ENCODE results near the gene MB21D2.
"Not testable (repeated sequence)": the region's sequence is repeated elsewhere in the genome, so short reads cannot be mapped to it uniquely, and the experiment has no call there.

Gene MB21D2

DNA sequence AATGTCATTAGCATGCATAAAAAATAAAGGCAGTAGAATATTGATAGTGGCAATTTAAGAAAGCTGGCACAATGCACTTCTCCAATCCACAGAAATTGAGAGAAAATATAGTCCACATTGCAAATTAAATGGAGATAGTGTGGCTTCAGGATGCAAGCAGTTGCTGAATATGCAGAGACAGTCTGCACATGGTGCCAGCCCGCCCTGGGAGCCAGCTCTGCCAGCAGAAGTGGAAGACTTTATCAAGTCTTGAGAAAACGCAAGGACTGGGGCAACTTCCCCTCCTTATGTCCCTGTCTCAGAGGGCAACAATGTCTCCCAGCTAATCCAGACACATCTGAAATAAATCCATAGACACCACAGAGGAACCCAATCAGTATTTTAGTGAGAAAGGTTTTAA lies 57.2 kb downstream of the MB21D2 start:
- no peak for DNase-seq (ENCODE audit: low read depth, low spot score)

DNA sequence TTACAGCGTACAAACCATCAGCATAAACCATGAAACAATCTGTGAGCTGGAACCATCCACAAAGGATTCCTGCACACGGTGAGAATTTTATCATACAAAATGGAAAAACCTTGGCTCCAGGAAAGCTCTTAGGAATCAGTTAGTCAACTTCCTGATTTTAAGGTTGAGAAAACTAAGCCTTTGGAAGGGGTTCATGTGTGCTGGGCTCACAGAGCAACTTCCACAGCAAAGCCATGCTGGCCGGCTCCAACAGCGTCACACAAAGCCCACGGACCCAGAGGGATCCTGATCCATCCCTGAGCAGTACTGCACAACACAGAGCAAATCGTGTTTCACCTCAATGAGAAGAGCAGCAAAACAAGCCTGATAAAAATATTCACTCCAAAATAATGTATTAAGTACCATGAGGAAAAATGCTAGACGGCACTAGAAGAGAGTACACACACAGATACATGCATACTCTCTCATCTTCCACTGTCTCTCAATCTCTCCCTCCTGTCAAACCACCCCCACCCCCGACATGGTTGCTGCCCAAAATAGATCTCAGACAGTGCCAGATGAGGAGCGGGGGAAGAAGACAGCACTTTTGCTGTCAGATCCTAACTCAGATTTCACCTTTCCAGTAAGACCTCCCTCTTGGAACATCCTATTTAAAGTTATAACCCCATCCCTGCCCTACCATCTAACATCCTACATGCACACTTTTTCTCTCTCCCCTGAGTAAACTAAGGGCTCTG lies 58.6 kb downstream of the MB21D2 start:
- DNase-seq (ENCODE audit: low read depth, low spot score), result no peak

DNA sequence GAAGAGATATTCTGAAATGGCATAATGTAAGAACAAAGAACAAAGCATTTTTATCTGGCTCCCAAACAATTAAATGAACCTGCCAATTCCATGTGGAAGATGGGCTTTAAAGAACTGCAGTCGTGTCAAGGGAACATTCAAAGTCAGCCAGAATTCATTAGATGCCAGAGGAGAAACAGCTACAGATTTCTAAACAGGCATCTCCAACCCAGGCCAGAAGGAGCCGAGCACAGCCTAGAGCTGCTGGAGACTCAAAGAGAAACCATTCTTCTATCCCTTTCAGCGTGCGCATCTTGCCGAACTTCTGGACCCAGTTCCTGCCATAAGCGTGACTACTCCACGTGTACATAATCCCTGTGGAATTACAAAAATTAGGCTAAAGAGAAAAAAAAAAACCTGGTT lies 60.4 kb downstream of the MB21D2 start:
- no peak for DNase-seq (ENCODE audit: low read depth, low spot score)

DNA sequence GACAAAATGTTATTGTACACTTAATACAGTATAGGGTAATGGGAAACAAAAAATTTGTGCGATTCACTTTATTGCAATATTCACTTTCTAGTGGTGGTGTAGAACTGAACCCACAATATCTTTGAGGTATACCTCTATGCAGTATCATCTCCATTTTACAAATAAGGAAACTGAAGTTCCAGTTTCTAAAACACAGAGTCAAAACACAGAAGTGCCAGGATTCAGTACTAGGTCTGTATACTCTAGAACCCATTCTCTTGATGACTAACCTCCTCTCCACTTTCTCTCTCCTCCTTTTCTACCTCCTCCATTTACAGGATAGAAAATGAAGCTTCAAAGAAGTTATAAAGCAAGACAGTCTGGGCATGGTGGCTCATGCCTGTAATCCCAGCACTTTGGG lies 62.2 kb downstream of the MB21D2 start:
- no peak for DNase-seq (ENCODE audit: low read depth, low spot score)

DNA sequence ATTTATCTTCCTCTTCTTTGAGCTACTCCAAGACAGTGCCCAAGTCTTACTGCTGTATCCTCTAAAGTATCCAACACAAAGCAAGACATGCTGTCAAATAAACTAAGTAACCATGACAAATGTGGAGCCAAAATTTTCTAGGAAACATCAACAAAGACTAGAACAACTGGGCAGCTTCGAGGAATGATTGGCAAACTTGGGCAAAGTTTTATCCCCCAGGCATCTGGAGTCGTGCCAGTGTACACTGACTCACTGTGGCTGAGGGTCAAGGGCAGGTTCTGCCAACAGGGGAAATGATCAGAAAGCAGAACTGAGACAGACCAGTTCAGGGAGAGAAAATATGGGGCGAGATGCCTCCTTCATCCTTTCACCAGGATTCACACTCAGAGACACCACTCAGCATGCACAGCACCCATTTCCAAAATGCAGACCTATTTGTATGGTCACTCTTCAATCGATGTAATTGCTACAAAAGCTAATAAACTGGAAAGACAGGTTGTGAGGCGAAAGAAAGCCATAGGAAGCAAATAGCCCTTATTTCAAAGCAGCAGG lies 65.8 kb downstream of the MB21D2 start:
- peak; percentile 92 for DNase-seq (ENCODE audit: low read depth, low spot score)

DNA sequence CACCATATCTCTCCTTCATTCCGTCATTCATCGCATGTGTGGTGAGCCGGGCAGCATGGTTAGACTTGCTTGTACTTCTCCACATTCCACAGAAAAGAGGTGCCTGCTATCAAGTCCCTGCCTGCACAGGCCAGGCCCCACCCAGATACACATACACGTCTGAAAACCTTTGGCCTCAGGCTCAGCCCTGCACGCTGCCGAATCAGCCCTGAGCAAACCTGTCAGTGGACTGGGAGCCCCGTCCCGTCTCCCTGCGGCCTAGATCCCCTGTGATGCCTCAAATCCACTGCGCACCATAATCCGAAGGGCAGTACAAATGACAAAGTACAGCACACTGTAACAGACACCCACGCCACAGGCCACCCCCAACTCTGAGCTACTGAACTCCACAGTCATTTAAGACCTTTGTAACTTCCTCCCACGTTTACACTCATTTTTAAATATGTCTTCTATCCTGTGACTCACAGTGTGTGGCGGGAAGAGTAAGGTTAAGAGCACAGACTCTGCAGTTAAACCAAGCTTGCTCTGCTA lies 67.1 kb downstream of the MB21D2 start:
- DNase-seq (ENCODE audit: low read depth, low spot score), result peak; percentile 38

GRCh38 chr3:192849821-192850220 lies 67.8 kb downstream of the MB21D2 start:
- DNase-seq (ENCODE audit: low read depth, low spot score), result not testable (repeated sequence)

DNA sequence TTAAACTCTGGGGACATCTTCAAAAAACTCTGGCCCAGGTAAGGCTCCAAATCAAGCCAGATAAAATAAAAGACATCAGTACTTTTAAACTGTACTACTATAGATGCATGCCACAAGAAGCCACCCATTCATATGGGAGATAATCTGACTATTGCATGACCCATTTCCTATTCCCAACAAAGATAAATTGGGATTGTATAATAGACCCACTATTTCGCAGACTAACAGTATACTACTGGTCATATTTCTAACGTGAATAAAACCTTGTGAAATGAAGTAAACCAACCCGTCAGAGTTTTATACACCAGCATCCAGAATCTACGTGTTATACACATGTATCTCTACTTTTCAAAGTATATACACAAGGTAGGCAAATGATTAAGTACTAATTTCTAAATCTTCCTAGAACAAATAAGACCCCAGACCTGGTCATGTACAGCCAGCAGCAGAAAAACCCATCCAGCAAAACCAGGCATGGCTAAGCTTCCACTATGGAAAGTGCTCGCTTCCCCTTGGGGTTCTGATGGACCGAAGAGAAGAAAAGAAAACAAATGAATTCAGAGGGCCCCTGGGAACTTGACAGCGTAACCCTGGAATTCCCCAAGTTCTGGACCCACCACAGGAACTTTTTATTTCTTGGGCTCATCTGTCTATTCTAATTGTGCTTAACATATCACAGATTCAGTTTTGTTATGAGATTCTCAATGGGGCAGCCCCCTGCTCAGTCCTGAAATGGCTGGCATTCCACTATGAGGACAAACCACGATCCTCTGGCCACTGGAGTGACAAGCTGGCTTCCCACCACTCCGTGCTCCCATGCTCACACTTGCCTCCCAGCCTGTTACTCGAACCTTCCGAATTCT lies 69.1 kb downstream of the MB21D2 start:
- no peak for DNase-seq (ENCODE audit: low read depth, low spot score)

- DNase-seq (ENCODE audit: low read depth, low spot score), result peak; percentile 20
Measured at GRCh38 chr3:192847941-192848340, 69.7 kb downstream of the MB21D2 start.

DNA sequence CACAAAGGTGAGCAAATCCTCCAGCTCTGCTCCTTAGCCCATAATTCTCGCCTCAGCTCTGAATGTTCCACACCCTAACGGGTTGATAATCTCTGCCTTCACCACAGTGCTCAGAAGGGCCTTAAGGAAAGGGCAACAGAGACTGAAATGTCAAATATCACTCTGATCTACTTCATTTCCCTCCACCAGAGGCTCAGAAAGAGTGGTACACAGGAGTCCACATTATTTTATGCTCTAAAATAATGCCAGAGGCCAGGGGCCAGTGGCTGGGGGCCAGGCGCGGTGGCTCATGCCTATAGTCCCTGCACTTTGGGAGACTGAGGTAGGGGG lies 72.2 kb downstream of the MB21D2 start:
- DNase-seq (ENCODE audit: low read depth, low spot score), result no peak

- DNase-seq (ENCODE audit: low read depth, low spot score), result peak; percentile 38
Measured at GRCh38 chr3:192844836-192845525, 72.7 kb downstream of the MB21D2 start.

DNA sequence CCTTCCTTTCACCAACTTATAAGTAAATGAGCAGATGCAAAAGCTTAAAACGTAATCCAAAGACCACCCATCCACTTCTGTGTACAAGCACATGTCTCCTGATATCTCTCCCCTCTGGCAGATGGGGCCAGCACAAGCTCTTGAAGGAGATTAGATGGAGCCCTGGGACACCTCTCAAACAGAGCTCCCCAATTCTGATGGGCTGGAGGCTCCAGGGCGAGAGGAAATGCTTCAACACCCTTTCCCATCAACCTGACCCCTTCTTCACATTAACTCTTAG lies 73.2 kb downstream of the MB21D2 start:
- no peak for DNase-seq (ENCODE audit: low read depth, low spot score)

GRCh38 chr3:192843723-192844485 lies 73.8 kb downstream of the MB21D2 start:
- DNase-seq (ENCODE audit: low read depth, low spot score), result no peak

GRCh38 chr3:192843119-192843518 lies 74.5 kb downstream of the MB21D2 start:
- DNase-seq (ENCODE audit: low read depth, low spot score), result no peak

DNA sequence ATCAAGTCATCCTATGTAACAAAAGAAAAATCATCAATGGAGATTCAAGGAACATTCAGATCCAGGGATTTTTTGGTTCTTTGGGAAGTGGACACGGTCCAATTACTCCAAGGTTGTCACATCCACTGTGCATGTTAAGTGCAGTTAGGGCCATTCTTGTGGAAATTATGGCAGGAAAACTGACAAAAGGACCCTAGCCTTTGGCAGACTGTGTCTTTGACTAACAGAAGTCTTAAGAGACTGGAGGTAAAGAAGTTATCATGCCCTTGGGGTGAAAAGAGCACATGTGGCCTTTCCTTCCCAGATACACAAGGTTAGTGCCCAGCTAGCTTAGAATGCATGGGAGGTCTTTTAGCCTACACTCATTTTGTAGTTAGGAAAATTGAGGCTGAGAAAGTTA lies 74.9 kb downstream of the MB21D2 start:
- DNase-seq (ENCODE audit: low read depth, low spot score), result no peak

DNA sequence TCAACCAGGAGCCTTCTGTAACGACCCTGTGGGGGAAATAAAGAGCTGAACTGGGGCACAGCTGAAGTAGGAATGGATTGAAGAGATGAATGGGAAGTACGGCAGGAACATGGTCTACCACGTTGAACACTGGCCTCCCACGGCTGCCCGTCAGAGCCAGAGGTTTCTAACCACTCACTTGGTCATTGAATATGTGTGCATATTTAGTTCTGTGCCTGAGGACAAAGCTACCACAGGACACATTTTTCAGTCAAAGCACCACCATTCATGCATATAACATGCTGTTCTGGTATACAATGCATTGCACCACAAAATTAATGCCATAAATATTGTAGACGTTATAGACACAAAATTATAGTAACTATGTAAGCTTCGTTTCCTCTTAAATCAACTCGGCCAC lies 75.5 kb downstream of the MB21D2 start:
- DNase-seq (ENCODE audit: low read depth, low spot score), result no peak

DNA sequence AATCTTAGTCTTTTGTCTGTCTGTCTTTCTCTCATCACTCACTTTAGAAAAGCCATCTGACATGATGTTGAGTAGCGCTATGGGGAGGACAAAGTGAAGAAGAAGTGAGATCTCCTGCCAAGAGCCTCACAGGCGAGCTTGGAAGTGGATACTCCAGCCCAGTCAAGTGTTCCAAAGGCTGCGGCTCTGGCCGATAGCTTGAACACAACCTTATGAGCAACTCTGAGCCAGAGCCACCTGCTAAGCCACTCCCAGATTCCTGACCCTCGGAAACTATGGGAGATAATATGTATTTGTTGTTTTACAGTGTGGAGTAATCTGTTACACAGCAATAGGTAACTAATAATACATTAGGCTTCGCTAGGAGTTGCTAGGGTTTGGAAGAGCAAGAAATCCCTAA lies 76.2 kb downstream of the MB21D2 start:
- DNase-seq (ENCODE audit: low read depth, low spot score), result no peak

DNA sequence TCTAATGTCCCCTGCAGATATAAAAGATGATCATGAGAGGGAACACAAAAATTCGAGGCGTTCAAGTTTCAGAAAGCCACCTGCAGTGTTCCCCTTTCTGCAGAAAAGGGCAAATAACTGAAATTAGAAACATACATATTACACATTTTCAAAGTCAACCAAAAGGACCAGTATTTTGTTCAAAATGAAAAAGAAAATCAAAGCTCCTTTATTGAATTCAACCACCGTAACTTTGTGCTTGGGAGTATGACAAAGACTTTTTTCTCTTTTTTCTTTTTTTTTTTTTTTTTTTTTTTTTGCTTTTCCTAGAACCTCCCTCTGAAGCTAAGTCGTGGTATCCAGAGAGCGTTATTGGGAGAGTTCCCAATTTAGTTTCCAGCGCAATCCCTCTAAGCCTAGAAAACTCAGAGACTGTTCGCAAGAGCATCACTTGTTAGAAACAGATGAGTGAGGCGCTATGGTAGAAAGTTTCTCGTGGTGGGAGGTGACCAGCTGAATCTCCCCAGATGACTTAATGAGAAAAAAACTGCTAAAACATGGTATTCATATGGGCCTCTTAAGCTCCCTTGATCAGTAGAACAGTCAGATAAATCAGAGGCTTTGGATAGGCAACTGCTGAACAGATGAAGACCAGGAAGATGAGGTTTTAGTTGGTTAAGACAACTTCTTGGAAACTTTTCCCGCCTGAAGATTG lies 77.4 kb downstream of the MB21D2 start:
- DNase-seq (ENCODE audit: low read depth, low spot score), result no peak

DNA sequence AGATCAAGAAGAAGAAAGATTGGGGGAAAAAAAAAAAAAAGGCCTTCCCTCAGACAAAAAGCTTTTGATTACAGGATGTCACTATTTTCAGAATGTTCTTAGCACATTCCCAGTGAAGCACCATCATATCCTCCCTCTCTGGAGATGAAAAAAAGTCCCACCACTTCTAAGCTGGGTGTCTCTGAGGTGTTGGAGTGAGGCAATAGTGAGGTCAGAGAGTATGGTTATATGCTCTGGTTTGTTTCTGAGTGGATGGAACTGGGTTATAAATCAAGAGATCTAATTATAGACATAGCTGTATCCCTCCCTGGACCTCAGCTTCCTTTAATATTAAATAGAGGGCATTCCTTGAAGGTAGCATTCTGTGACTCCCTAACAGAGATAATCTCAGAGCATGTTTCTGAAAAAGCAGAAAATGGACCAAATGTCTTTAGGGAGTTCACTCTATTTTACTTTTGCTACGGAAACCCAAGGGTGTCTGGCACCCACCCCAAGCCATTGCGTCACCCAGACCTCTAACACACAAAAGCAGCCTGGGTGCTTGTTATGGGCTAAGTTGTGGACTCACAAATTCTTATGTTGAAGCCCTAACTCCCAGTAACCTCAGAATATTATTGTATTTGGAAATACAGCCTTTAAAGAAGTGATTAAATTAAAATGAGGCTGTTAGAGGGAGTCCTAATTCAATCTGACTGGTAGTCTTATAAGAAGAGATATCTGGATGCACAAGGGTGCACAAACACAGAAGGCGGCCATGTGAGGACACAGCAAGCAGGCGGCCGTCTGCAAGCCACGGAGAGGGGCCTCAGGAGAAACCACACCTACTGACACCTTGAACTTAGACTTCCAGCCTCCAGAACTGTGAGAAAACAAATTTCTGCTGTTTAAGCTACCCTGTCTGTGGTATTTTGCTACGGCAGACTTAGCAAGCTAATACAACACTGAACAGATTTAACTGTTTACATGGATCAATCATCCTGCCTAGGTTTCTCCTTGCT lies 81.5 kb downstream of the MB21D2 start:
- no peak for DNase-seq (ENCODE audit: low read depth, low spot score)

DNA sequence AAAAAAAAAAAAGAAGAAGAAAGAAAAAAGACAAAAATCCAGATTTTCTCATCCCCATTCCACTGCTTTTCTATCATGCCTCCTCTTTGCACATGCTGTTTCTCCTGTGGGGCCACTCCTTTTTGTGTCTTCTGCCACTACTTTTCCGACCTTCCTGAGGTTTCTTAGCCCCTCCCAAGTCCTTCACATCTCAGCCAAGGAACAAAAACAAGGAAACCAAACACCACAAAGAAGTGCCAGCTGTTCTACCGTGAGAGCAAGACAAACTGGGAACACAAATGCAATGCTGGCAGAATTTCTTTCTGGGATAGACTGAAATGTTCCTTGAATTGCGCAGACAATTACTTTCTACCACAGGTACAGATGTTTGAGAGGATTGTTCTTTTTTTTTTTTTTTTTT lies 83.2 kb downstream of the MB21D2 start:
- DNase-seq (ENCODE audit: low read depth, low spot score), result peak; percentile 51
